ENCODE data around the gene CCDC167. TPM values are rescaled to one million over a fixed set of nuclear protein-coding genes. Genes with fewer than 3 reads are reported as not detected.

Gene CCDC167
- 12.6 and 15.3 TPM in 2 replicates for total RNA-seq

- DNase-seq (ENCODE audit: low read depth in 2 of 2), result peak; percentile 88 to 97
Observed at GRCh38 chr6:37499433-37500293, at the start of gene CCDC167. Gene CCDC167 (minus strand): TSS chr6:37499893. CDS start chr6:37499863, 30 bp downstream.

- DNase-seq (ENCODE audit: low read depth in 2 of 2), result no peak
Observed at GRCh38 chr6:37549154-37549553, 49.5 kb upstream of the CCDC167 start.

- no peak for DNase-seq (ENCODE audit: low read depth in 2 of 2)
Observed at GRCh38 chr6:37548067-37548674, 48.5 kb upstream of the CCDC167 start.

- peak; percentile 22 to 75 for DNase-seq (ENCODE audit: low read depth in 2 of 2)
Observed at GRCh38 chr6:37547564-37548061, 47.9 kb upstream of the CCDC167 start.

- no peak for DNase-seq (ENCODE audit: low read depth in 2 of 2)
Observed at GRCh38 chr6:37546141-37546871, 46.6 kb upstream of the CCDC167 start.

GRCh38 chr6:37544530-37544929 is 44.8 kb upstream of the CCDC167 start:
- DNase-seq (ENCODE audit: low read depth in 2 of 2), result no peak

- DNase-seq (ENCODE audit: low read depth in 2 of 2), result no peak
Observed at GRCh38 chr6:37543361-37543760, 43.7 kb upstream of the CCDC167 start.

GRCh38 chr6:37541346-37541745 is 41.7 kb upstream of the CCDC167 start:
- no peak for DNase-seq (ENCODE audit: low read depth in 2 of 2)

GRCh38 chr6:37540390-37540789 is 40.7 kb upstream of the CCDC167 start:
- DNase-seq (ENCODE audit: low read depth in 2 of 2), result no peak

- no peak for DNase-seq (ENCODE audit: low read depth in 2 of 2)
Observed at GRCh38 chr6:37540029-37540352, 40.3 kb upstream of the CCDC167 start.

GRCh38 chr6:37539171-37540028 is 39.7 kb upstream of the CCDC167 start:
- DNase-seq (ENCODE audit: low read depth in 2 of 2), result no peak

GRCh38 chr6:37538107-37538506 is 38.4 kb upstream of the CCDC167 start:
- peak; percentile 12 to 43 for DNase-seq (ENCODE audit: low read depth in 2 of 2)

GRCh38 chr6:37537548-37537947 is 37.9 kb upstream of the CCDC167 start:
- DNase-seq (ENCODE audit: low read depth in 2 of 2), result no peak

GRCh38 chr6:37536491-37537190 is 36.9 kb upstream of the CCDC167 start:
- no peak for DNase-seq (ENCODE audit: low read depth in 2 of 2)

GRCh38 chr6:37535759-37536490 is 36.2 kb upstream of the CCDC167 start:
- no peak for DNase-seq (ENCODE audit: low read depth in 2 of 2)

GRCh38 chr6:37535428-37535758 is 35.7 kb upstream of the CCDC167 start:
- DNase-seq (ENCODE audit: low read depth in 2 of 2), result no peak

GRCh38 chr6:37534893-37535292 is 35.2 kb upstream of the CCDC167 start:
- no peak for DNase-seq (ENCODE audit: low read depth in 2 of 2)

GRCh38 chr6:37532122-37532521 is 32.4 kb upstream of the CCDC167 start:
- DNase-seq (ENCODE audit: low read depth in 2 of 2), result no peak

GRCh38 chr6:37531437-37532036 is 31.8 kb upstream of the CCDC167 start:
- no peak for DNase-seq (ENCODE audit: low read depth in 2 of 2)

GRCh38 chr6:37531026-37531425 is 31.3 kb upstream of the CCDC167 start:
- no peak for DNase-seq (ENCODE audit: low read depth in 2 of 2)
